Superior temporal gyrus (tissue), 1 donor: ENCODE measurements around the gene DAP.

Source experiments
- DNase-seq: peaks from one replicate; pipeline ENCODE4 v3.0.0-alpha.2; 2016; ENCODE audit errors: extremely low spot score

Gene DAP

GRCh38 chr5:10690460-10691440, 70.3 kb downstream of the DAP start:
- no peak for DNase-seq

- DNase-seq: no peak
Measured at GRCh38 chr5:10689391-10690081, 71.5 kb downstream of the DAP start.

- no peak for DNase-seq
Measured at GRCh38 chr5:10688651-10689171, 72.3 kb downstream of the DAP start.

GRCh38 chr5:10686890-10687289, 74.1 kb downstream of the DAP start:
- no peak for DNase-seq

GRCh38 chr5:10685115-10685521, 75.9 kb downstream of the DAP start:
- DNase-seq: no peak

GRCh38 chr5:10684303-10685086, 76.5 kb downstream of the DAP start:
- no peak for DNase-seq

GRCh38 chr5:10682801-10683525, 78.1 kb downstream of the DAP start:
- DNase-seq: no peak

GRCh38 chr5:10681731-10682679, 79.0 kb downstream of the DAP start:
- DNase-seq: no peak

- DNase-seq: no peak
Measured at GRCh38 chr5:10680876-10681481, 80.1 kb downstream of the DAP start.

- no peak for DNase-seq
Measured at GRCh38 chr5:10679336-10679988, 81.6 kb downstream of the DAP start.

- no peak for DNase-seq
Measured at GRCh38 chr5:10678244-10678643, 82.8 kb downstream of the DAP start.

- no peak for DNase-seq
Measured at GRCh38 chr5:10677533-10677932, 83.5 kb downstream of the DAP start.

GRCh38 chr5:10676946-10677345, 84.1 kb downstream of the DAP start:
- DNase-seq: no peak

GRCh38 chr5:10676224-10676623, 84.8 kb downstream of the DAP start:
- DNase-seq: no peak

GRCh38 chr5:10675177-10675700, 85.8 kb downstream of the DAP start:
- DNase-seq: no peak

GRCh38 chr5:10674582-10674981, 86.5 kb downstream of the DAP start:
- DNase-seq: no peak

- DNase-seq: no peak
Measured at GRCh38 chr5:10674096-10674495, 86.9 kb downstream of the DAP start.

- no peak for DNase-seq
Measured at GRCh38 chr5:10673407-10673806, 87.6 kb downstream of the DAP start.

GRCh38 chr5:10673017-10673389, 88.0 kb downstream of the DAP start:
- no peak for DNase-seq
